ENCODE measurements around the gene CDC27.
"Not testable (repeated sequence)": the region's sequence is repeated elsewhere in the genome, so short reads cannot be mapped to it uniquely, and the experiment has no call there.

CDC27 gene

GRCh38 chr17:47220531-47220999, 31.5 kb upstream of the CDC27 start:
- in situ Hi-C loops (cut with MboI; ENCODE audit: low sequenced_read_pairs): no loop called here

DNA sequence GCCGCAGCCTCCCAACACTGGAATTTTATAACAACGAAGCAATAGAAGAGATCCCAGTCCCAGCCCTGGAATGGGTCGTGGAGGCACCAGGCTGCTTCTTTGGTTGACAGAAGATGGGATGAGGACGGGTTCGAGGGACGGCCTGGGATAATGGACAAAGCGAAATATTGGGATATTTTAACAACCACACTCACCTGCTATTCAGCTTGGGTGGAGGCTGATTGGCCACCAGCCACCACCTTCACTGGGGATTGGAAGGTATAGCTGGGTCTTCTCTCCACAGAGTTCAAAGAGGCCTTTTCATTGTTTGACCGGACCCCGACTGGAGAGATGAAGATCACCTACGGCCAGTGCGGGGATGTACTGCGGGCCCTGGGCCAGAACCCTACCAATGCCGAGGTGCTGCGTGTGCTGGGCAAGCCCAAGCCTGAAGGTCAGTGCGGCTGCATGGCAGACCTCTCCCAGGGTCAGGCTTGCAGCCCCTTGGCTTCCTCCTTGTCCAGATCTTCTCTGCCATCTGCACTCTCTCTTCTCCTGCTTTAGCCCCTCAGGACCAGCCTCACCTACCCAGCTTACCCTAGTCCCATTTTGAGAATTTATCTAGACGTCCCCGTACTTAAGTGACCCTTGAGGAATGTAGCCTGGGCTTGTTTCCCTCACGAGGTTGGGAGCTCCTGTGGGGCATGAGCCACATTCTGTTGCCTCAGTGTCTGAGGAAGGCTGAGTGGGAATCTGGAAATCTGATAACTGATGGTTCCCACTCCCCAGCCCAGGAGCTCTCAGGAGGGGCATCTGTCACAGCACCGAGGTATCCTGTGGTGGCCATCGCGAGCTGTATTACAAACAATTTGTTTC, 30.8 kb upstream of the CDC27 start:
- in situ Hi-C loops (cut with MboI; ENCODE audit: low sequenced_read_pairs): no loop called here

- in situ Hi-C loops (cut with MboI; ENCODE audit: low sequenced_read_pairs): no loop called here
Observed at GRCh38 chr17:47218896-47219430, 29.9 kb upstream of the CDC27 start.

GRCh38 chr17:47217279-47217678, 28.2 kb upstream of the CDC27 start:
- in situ Hi-C loops (cut with MboI; ENCODE audit: low sequenced_read_pairs): not testable (repeated sequence)

DNA sequence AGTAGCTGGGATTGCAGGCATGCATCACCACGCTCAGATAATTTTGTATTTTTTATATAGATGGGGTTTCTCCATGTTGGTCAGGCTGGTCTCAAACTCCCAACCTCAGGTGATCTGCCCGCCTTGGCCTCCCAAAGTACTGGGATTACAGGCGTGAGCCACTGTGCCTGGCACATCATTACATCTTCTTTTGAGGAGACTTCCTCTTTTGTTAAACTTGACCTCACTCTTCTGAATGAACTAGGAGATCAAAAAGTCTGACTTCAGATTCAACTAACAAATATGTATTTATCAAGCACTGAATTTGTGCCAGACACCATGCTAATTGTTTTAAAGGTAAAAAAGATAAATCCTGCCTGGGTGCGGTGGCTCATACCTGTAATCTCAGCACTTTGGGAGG, 27.7 kb upstream of the CDC27 start:
- in situ Hi-C loops (cut with MboI; ENCODE audit: low sequenced_read_pairs): not testable (repeated sequence)

DNA sequence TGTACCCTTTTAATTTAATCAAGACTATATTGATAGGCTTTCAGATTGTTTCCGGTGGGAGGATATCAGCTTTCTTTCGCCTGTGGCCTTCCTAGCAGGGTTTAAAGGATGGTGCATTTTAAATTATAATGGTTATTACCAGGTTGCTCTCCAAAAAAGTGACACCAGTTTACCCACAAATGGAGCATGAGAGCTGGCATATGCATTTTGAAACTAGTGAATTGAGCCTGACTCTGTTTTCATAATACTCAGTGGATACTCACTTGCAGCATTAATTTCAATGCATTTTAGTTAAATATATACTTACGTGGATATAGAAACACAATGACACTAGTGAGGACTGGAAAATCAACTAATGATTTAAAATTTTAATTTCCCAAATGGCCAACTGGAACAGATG, 25.8 kb upstream of the CDC27 start:
- in situ Hi-C loops (cut with MboI; ENCODE audit: low sequenced_read_pairs): no loop called here

DNA sequence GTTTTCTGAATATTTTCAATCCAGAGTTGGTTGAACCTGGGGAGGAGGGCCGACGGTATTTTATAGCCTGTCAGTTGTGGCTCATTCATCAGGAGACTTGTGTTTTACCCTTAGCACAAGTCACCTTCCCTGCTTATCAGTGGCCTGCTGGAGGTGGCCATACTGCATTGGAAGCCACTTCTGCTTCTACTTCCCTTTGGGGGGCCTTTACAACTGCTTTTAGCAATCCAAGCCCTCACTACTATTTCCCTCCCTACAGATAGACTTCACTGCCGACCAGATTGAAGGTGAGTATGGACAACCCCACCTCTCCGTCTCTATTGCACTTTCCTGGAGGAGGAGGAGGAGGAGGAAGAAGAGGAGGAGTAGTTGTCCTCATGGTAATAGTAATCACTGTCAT, 24.4 kb upstream of the CDC27 start:
- in situ Hi-C loops (cut with MboI; ENCODE audit: low sequenced_read_pairs): no loop called here

GRCh38 chr17:47212458-47212857, 23.4 kb upstream of the CDC27 start:
- in situ Hi-C loops (cut with MboI; ENCODE audit: low sequenced_read_pairs): no loop called here

DNA sequence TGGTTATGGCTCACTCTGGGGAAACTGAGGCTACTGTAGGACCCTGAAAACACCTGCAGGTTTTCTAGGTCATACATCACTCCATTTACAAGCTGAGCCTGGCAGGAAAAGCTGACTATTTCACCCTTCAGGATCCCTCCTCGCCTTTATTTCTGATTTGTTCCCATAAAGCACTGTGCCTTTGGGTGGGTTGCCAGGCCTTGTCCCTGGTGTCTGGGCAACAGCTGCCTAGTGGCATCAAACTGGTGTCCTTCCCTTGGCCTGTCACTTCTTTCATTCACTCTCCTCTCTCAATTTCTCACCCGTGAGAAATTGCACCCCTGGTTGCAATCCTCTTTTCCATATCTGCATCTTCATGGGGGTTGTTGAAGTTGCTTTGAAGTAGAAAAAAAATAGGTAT, 21.7 kb upstream of the CDC27 start:
- in situ Hi-C loops (cut with MboI; ENCODE audit: low sequenced_read_pairs): no loop called here

GRCh38 chr17:47210105-47210504, 21.0 kb upstream of the CDC27 start:
- in situ Hi-C loops (cut with MboI; ENCODE audit: low sequenced_read_pairs): no loop called here

- in situ Hi-C loops (cut with MboI; ENCODE audit: low sequenced_read_pairs): no loop called here
Observed at GRCh38 chr17:47209499-47209898, 20.4 kb upstream of the CDC27 start.

DNA sequence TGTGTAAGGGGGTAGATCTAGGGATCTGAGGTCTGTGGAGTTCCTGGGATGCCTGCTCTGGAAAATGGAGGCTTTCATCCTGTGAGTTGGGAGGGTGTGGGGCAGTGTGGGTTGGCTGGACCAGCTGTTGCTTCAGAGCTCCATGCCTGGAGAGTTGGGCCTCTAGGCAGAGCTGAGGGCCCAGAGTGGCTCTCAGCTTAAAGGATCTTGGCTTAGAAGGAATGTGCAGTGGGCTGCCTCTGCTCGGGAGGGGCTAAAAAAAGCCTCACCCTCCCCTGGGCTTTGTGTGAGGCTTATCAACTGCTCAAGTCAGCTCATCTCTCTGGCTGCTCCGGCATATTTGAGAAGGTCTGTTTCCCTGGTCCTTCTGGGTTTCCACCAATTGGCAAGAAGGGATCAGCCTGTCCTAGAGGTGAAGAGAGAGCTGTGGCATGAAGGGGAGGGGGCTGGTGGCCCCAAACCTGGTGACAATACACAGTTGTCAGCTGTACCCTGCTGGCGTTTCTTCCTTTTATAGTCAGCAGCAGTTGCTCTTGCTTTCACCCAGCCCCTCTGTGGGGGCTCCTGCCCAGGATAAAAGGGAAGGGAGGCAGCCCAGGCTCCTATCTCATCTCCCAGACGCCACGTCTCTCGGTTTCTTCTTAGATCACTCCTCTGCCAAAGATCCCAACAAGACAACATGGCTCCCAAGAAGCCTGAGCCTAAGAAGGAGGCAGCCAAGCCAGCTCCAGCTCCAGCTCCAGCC, 19.8 kb upstream of the CDC27 start, which contains the start of gene MYL4:
Gene MYL4, plus strand, starts transcription at position 605 of the 745 bp plus-strand sequence. Its CDS starts 75 bp downstream, at position 680.
- in situ Hi-C loops (cut with MboI; ENCODE audit: low sequenced_read_pairs): no loop called here

DNA sequence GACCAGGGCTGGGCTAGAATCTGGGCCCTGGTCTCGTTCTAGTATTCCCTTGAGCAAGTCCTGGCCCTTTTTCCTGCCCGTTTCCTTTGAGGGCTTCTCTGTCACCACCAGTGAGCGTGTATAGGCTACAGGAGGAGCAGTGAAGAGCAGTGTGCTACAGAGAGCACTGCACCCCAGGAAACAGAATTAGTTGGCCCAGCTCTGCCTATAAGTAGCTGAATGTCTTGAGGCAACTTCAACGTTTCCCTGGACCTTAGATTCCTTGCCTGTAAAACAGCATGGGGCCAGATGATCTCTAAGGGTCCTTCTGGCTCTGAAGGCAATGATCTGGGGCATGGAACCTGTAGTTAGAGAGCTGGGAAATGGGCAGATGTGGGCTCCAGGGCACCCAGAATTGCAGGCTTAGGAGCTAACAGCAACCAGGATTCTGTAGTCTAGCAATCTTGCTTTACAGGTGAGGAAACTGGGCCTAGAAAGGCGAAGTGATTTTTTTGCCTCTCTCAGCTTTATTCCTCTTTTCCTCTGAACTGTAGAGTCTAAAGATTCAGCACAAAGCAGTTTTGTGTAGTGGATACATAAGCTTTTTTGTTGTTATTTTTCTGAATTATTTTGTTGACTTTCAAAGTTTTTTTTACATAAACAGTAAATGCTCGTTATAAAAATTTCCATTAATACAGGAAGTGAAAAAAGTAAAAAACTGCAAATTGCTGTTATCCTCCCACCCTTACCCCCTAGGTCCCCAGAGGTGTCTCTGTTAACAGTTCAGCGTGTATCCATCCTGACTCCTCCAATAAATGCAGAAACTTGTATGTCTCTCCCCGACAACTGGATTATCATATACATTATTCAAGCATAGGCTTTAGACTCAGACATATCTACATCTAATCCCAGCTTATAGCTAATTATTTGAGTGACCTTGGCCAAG, 18.3 kb upstream of the CDC27 start:
- in situ Hi-C loops (cut with MboI; ENCODE audit: low sequenced_read_pairs): no loop called here

GRCh38 chr17:47205419-47205963, 16.4 kb upstream of the CDC27 start:
- in situ Hi-C loops (cut with MboI; ENCODE audit: low sequenced_read_pairs): no loop called here

- in situ Hi-C loops (cut with MboI; ENCODE audit: low sequenced_read_pairs): no loop called here
Observed at GRCh38 chr17:47204722-47205418, 15.8 kb upstream of the CDC27 start.

DNA sequence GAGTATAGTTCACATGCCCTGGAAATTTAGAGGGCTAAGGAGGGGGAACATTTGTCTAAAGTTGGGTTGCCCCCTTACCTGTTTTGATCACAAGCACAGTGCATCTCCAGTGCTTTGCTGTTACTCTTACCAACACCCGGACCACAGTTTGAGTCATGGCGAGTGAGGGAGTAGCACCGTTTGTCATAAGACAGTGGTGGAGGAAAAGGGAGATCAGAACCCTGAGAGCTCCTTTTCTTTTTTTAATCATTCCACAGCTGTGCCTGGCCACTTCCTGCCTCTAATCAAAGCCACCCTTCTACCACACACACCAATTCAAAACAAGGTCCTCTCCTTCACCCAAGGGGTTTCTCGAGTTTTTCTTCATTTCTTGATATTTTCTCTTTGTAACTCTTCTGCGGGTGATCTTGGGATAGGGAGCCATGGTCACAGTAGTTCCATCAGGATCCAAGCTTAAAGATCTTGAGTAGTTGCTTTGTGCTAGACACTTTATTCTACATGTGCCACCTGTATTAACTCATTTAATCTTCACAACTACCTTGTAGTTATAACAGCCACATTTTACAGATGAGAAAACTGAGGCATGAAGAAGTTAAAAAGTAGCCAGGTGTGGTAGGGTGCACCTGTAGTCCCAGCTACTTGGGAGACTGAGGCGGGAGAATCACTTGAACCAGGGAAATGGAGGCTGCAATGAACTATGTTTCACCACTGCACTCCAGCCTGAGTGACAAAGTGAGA, 15.1 kb upstream of the CDC27 start:
- in situ Hi-C loops (cut with MboI; ENCODE audit: low sequenced_read_pairs): no loop called here

DNA sequence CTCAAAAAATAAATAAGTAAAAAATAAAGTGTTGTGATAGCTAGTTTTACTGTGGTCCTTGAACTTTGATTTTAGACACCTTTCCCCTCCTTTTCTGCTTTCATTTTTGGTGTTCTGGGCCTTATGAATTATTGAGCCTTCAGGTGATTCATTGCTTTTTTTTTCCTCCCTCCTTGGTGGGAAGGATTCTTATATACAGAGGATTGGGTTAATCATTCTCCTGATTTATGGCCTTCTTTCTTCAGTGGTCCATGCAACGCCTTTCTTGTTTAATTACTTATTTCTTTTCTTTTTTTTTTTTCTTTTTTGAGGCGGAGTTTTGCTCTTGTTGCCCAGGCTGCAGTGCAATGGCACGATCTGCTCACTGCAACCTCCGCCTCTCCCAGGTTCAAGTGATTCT, 12.1 kb upstream of the CDC27 start:
- in situ Hi-C loops (cut with MboI; ENCODE audit: low sequenced_read_pairs): no loop called here

- in situ Hi-C loops (cut with MboI; ENCODE audit: low sequenced_read_pairs): no loop called here
Observed at GRCh38 chr17:47200325-47200664, 11.2 kb upstream of the CDC27 start.

- in situ Hi-C loops (cut with MboI; ENCODE audit: low sequenced_read_pairs): no loop called here
Observed at GRCh38 chr17:47199627-47200324, 10.7 kb upstream of the CDC27 start.
